Renal cortical epithelial cell (primary cell): ENCODE results near the gene C1S. TPM values are rescaled to one million over a fixed set of nuclear protein-coding genes. Genes with fewer than 3 reads are reported as not detected.

Experiments used
- total RNA-seq: library from RNA; depleted of rRNA; stranded (reverse); fragments of >200 nt; gene quantifications from 2 replicates; pipeline ENCODE4 v1.2.3, GENCODE V29; 2014

C1S gene
- total RNA-seq, 1 donor from 2014 or later: 72.6 TPM

Other genes with a start within 250 kb of the C1S start
- gene GPR162, start 238.9 kb upstream of the C1S start, total RNA-seq: 3.8 TPM in 1 of 2 replicates, not detected in the other
- 17.4 and 36.8 TPM in 2 replicates for gene P3H3, start 232.3 kb upstream of the C1S start, total RNA-seq
- gene GNB3, start 219.8 kb upstream of the C1S start, total RNA-seq: 0.15 TPM in 1 of 2 replicates, not detected in the other
- 1.3 and 4.7 TPM in 2 replicates for gene CDCA3, start 209.4 kb upstream of the C1S start, total RNA-seq
- gene USP5, start 208.6 kb upstream of the C1S start, total RNA-seq: 107 and 113 TPM in 2 replicates
- gene TPI1, start 193.2 kb upstream of the C1S start, total RNA-seq: 1,309 and 1,579 TPM in 2 replicates
- gene SPSB2, start 187.4 kb upstream of the C1S start, total RNA-seq: 7.0 and 13.2 TPM in 2 replicates
- 16.1 and 16.4 TPM in 2 replicates for gene LRRC23, start 155.9 kb upstream of the C1S start, total RNA-seq
- 14.1 and 41.3 TPM in 2 replicates for gene ENO2, start 146.1 kb upstream of the C1S start, total RNA-seq
- gene ATN1, start 132.8 kb upstream of the C1S start, total RNA-seq: 1.7 and 29.4 TPM in 2 replicates
- gene RNU7-1, start 116.9 kb upstream of the C1S start, total RNA-seq: not detected in 2 replicates
- 38.0 and 62.4 TPM in 2 replicates for gene C12orf57, start 116.7 kb upstream of the C1S start, total RNA-seq
- 14.8 and 18.4 TPM in 2 replicates for gene PTPN6, start 109.4 kb upstream of the C1S start, total RNA-seq
- 109 and 234 TPM in 2 replicates for gene PHB2, start 90.1 kb upstream of the C1S start, total RNA-seq
- 37.8 and 61.0 TPM in 2 replicates for gene EMG1, start 89.8 kb upstream of the C1S start, total RNA-seq
- gene LPCAT3, start 42.2 kb upstream of the C1S start, total RNA-seq: 9.7 and 26.5 TPM in 2 replicates
- gene C1R, start 31.7 kb downstream of the C1S start, total RNA-seq: 4.2 and 82.9 TPM in 2 replicates
- gene C1RL, start 48.5 kb downstream of the C1S start, total RNA-seq: 31.4 and 68.7 TPM in 2 replicates
- gene RBP5, start 68.2 kb downstream of the C1S start, total RNA-seq: 1.1 TPM in 1 of 2 replicates, not detected in the other
- 34.6 and 106 TPM in 2 replicates for gene CLSTN3, start 69.7 kb downstream of the C1S start, total RNA-seq
- 24.8 and 36.5 TPM in 2 replicates for gene PEX5, start 129.0 kb downstream of the C1S start, total RNA-seq
- gene ACSM4, start 243.4 kb downstream of the C1S start, total RNA-seq: not detected in 2 replicates